GM13977 (cell line): ENCODE results near the gene BORCS6.
A peak's percentile ranks its signal among the peaks of the same experiment; 100 is the strongest.

Experiments
- DNase-seq: peaks from one replicate; pipeline ENCODE4 v3.0.0; 2012; ENCODE audit warnings: low spot score
- CTCF ChIP-seq: IDR thresholded peaks from 2 replicates; pipeline ENCODE4 v1.5.1; 2012; ENCODE audit warnings: mild to moderate bottlenecking, control low read depth; ENCODE audit not compliant: insufficient read depth; ENCODE audit errors: extremely low read depth, missing control alignments
- in situ Hi-C: fragments of 300-500 bp; cut with MboI; formaldehyde crosslinking; loops from one replicate; pipeline ENCODE4 v1.12.0; 2022; ENCODE audit warnings: low sequenced_read_pairs, low pct_unique_long_range_greater_than_20kb, mixed read lengths, inconsistent platforms; ENCODE audit not compliant: unreplicated experiment

Gene BORCS6

GRCh38 chr17:8189711-8190477 lies at the start of gene BORCS6:
Gene BORCS6 (minus strand): TSS chr17:8190180. CDS start chr17:8190140, 40 bp downstream.
- peak; percentile 26 for TF ChIP-seq CTCF
- in situ Hi-C loops: no loop called here
- peak; percentile 94 for DNase-seq

- DNase-seq: no peak
- in situ Hi-C loops: no loop called here
- TF ChIP-seq CTCF: no peak
Observed at GRCh38 chr17:8237886-8238285, 47.9 kb upstream of the BORCS6 start.

- in situ Hi-C loops: no loop called here
- TF ChIP-seq CTCF: no peak
- DNase-seq: no peak
Observed at GRCh38 chr17:8237175-8237574, 47.2 kb upstream of the BORCS6 start.

GRCh38 chr17:8235676-8236075 lies 45.7 kb upstream of the BORCS6 start:
- in situ Hi-C loops: no loop called here
- TF ChIP-seq CTCF: no peak
- no peak for DNase-seq

GRCh38 chr17:8234361-8235270 lies 44.6 kb upstream of the BORCS6 start:
- no peak for DNase-seq
- in situ Hi-C loops: no loop called here
- TF ChIP-seq CTCF: no peak

GRCh38 chr17:8231701-8232100 lies 41.7 kb upstream of the BORCS6 start:
- in situ Hi-C loops: no loop called here
- TF ChIP-seq CTCF: no peak
- DNase-seq: no peak
